Smooth muscle cell (in vitro differentiated cells): ENCODE data around the gene SVBP. TPM values are rescaled to one million over a fixed set of nuclear protein-coding genes. Genes with fewer than 3 reads are reported as not detected.

ENCODE experiments used
- DNase-seq: peaks from one replicate; lab custom pipeline; 2025; ENCODE audit not compliant: unreplicated experiment; lab: John Stamatoyannopoulos, UW
- H2AFZ ChIP-seq: fragments of 200-600 bp; sonication (generic); 2 replicates; pipeline ENCODE4 v1.6.0; 2016; ENCODE audit warnings: antibody characterized with exemption, low read depth, mild to moderate bottlenecking
- H3F3A ChIP-seq: fragments of 200-600 bp; sonication (generic); 2 replicates; pipeline ENCODE4 v1.6.0; 2017; ENCODE audit warnings: antibody characterized with exemption, low read depth
- H3K27ac ChIP-seq: fragments of 200-600 bp; sonication (generic); 2 replicates; pipeline ENCODE4 v1.5.1; 2016; ENCODE audit warnings: low read depth, mild to moderate bottlenecking
- H3K27me3 ChIP-seq: fragments of 200-600 bp; sonication (generic); 2 replicates; pipeline ENCODE4 v1.6.1; 2016; ENCODE audit warnings: low read depth, mild to moderate bottlenecking
- H3K36me3 ChIP-seq: fragments of 200-600 bp; sonication (generic); 2 replicates; pipeline ENCODE4 v1.5.1; 2016; ENCODE audit warnings: low read depth
- H3K4me1 ChIP-seq: fragments of 200-600 bp; sonication (generic); 2 replicates; pipeline ENCODE4 v1.5.1; 2016; ENCODE audit warnings: low read depth
- H3K4me2 ChIP-seq: fragments of 200-600 bp; sonication (generic); 2 replicates; pipeline ENCODE4 v1.6.0; 2016; ENCODE audit warnings: mild to moderate bottlenecking
- H3K4me3 ChIP-seq: fragments of 200-600 bp; sonication (generic); 2 replicates; pipeline ENCODE4 v1.5.1; 2016; ENCODE audit warnings: mild to moderate bottlenecking
- H3K79me2 ChIP-seq: fragments of 200-600 bp; sonication (generic); 2 replicates; pipeline ENCODE4 v1.6.0; 2016; ENCODE audit warnings: low read depth, mild to moderate bottlenecking
- H3K9ac ChIP-seq: fragments of 200-600 bp; sonication (generic); 2 replicates; pipeline ENCODE4 v1.6.0; 2016; ENCODE audit warnings: low read depth
- H3K9me3 ChIP-seq: fragments of 200-600 bp; sonication (generic); replicated peaks from 2 replicates; pipeline ENCODE4 v1.5.1; 2016; ENCODE audit warnings: low read depth
- H4K20me1 ChIP-seq: fragments of 200-600 bp; sonication (generic); 2 replicates; pipeline ENCODE4 v1.6.0; 2016; ENCODE audit warnings: low read depth
- CTCF ChIP-seq: fragments of 200-600 bp; sonication (generic); IDR thresholded peaks from 2 replicates; pipeline ENCODE4 v1.5.1; 2017; ENCODE audit warnings: borderline replicate concordance, mild to moderate bottlenecking, antibody characterized with exemption; ENCODE audit not compliant: insufficient read depth, poor library complexity, severe bottlenecking
- WGBS: methylation state at CpG from one replicate; pipeline ENCODE4 v1.1.7; 2016; ENCODE audit warnings: low lambda C conversion rate; 5-methylcytosine and 5-hydroxymethylcytosine counted together
- polyA plus RNA-seq: library from polyadenylated mRNA; unstranded; fragments of >200 nt; fragmentation: Nextera tagmentation; extraction: Ambion mirVana; gene quantifications from 2 replicates; pipeline ENCODE4 v1.2.1, GENCODE V29; 2016
- total RNA-seq: library from RNA; depleted of rRNA; stranded (reverse); fragments of >200 nt; gene quantifications from 2 replicates; pipeline ENCODE4 v1.2.3, GENCODE V29; 2014

SVBP gene
- total and polyA plus RNA-seq, 2 experiments from 2014 or later = 31.5 to 32.5 TPM

GRCh38 chr1:42821690-42822089 is 4.5 kb upstream of the SVBP start:
- 96% methylated on average over 2 of the region's 2 CpGs for WGBS

GRCh38 chr1:42820813-42821212 is 3.6 kb upstream of the SVBP start:
- no peaks in the 10 kb centered on the region for H3K9me3 ChIP-seq
- H3F3A ChIP-seq = no peaks in the 10 kb centered on the region
- no peak overlapping the region for H2AFZ ChIP-seq
- no peak overlapping the region for H3K4me3 ChIP-seq
- no peaks in the 10 kb centered on the region for H4K20me1 ChIP-seq
- H3K36me3 ChIP-seq = no peaks in the 10 kb centered on the region
- H3K27me3 ChIP-seq = no peaks in the 10 kb centered on the region
- TF ChIP-seq CTCF = no peak
- no peak overlapping the region for H3K4me2 ChIP-seq
- no peak overlapping the region for H3K27ac ChIP-seq
- WGBS = 50% methylated on average over 1 of the region's 1 CpG
- H3K4me1 ChIP-seq = peaks cover 7% of the 10 kb centered on the region
- H3K9ac ChIP-seq = no peak overlapping the region
- no peak for DNase-seq
- H3K79me2 ChIP-seq = no peaks in the 10 kb centered on the region

More at GRCh38 chr1:42821690-42822089, 4.5 kb upstream of the SVBP start:
- Histone ChIP-seq H3K27me3 (no peaks in the 10 kb centered on the region), H3F3A (no peaks in the 10 kb centered on the region), H3K9ac (no peak overlapping the region), H3K27ac (no peak overlapping the region), H3K4me3 (no peak overlapping the region), H3K79me2 (no peaks in the 10 kb centered on the region), H3K36me3 (no peaks in the 10 kb centered on the region), H2AFZ (no peak overlapping the region), H3K9me3 (no peaks in the 10 kb centered on the region), H4K20me1 (no peaks in the 10 kb centered on the region), H3K4me2 (no peak overlapping the region), H3K4me1 (peaks cover 4% of the 10 kb centered on the region)
- no peak for DNase-seq
- TF ChIP-seq CTCF = no peak

- no peaks in the 10 kb centered on the region for H3K9me3 ChIP-seq
- no peak for TF ChIP-seq CTCF
- H3K79me2 ChIP-seq = no peaks in the 10 kb centered on the region
- H3K9ac ChIP-seq = no peak overlapping the region
- no peaks in the 10 kb centered on the region for H4K20me1 ChIP-seq
- H3K4me2 ChIP-seq = peak overlapping the region; percentile 88
- no peak for DNase-seq
- H2AFZ ChIP-seq = no peak overlapping the region
- no peaks in the 10 kb centered on the region for H3F3A ChIP-seq
- H3K4me1 ChIP-seq = peaks cover 12% of the 10 kb centered on the region
- 91% methylated on average over 3 of the region's 3 CpGs for WGBS
- H3K27ac ChIP-seq = no peak overlapping the region
- no peak overlapping the region for H3K4me3 ChIP-seq
- no peaks in the 10 kb centered on the region for H3K36me3 ChIP-seq
- no peaks in the 10 kb centered on the region for H3K27me3 ChIP-seq
Measured at GRCh38 chr1:42817976-42818375, 779 bp upstream of the SVBP start.

GRCh38 chr1:42817440-42817767 is 207 bp upstream of the SVBP start:
- H3F3A ChIP-seq = no peaks in the 10 kb centered on the region
- H4K20me1 ChIP-seq = no peaks in the 10 kb centered on the region
- TF ChIP-seq CTCF = no peak
- WGBS = 3% methylated on average over 11 of the region's 13 CpGs
- H3K36me3 ChIP-seq = no peaks in the 10 kb centered on the region
- H3K9ac ChIP-seq = no peak overlapping the region
- peak overlapping the region; percentile 99 for H3K27ac ChIP-seq
- peak overlapping the region; percentile 97 for H3K4me3 ChIP-seq
- DNase-seq = no peak
- peaks cover 12% of the 10 kb centered on the region for H3K4me1 ChIP-seq
- H3K27me3 ChIP-seq = no peaks in the 10 kb centered on the region
- H3K4me2 ChIP-seq = peak overlapping the region; percentile 88
- no peak overlapping the region for H2AFZ ChIP-seq
- no peaks in the 10 kb centered on the region for H3K79me2 ChIP-seq
- H3K9me3 ChIP-seq = no peaks in the 10 kb centered on the region
